HepG2 (cell line): ENCODE measurements around the gene NXPH1. TPM values are rescaled to one million over a fixed set of nuclear protein-coding genes. Genes with fewer than 3 reads are reported as not detected.

ENCODE experiments used
- ATAC-seq: fragments of 200-7000 bp; cut with Tn5 transposase; 3 replicates; pipeline ENCODE4 v1.9.1; 2020; ENCODE audit warnings: mild to moderate bottlenecking, moderate library complexity
- BruUV-seq: library from RNA; stranded (reverse); fragments of 400-500 nt; replicated peaks from 2 replicates; lab custom pipeline; 2021; lab: Mats Ljungman, UMichigan
- CTCF ChIA-PET: fragments of 300-600 bp; formaldehyde crosslinking; extraction: SDS; loops from one replicate; lab custom pipeline; 2021; ENCODE audit warnings: low total read pairs, inconsistent platforms, low intra/inter-chr PET ratio; lab: Yijun Ruan, JAX
- POLR2A ChIA-PET: fragments of 350-600 bp; sonication (Branson Sonifier 250); formaldehyde crosslinking; loops from one replicate; lab custom pipeline; 2020; ENCODE audit warnings: antibody characterized with exemption, inconsistent platforms; lab: Yijun Ruan, JAX
- DNase-seq: peaks from one replicate; pipeline ENCODE4 v3.0.0-alpha.2; 2015; ENCODE audit warnings: low spot score
- FAIRE-seq: peaks from 3 replicates; lab custom pipeline; 2011; peaks lifted over from hg19 to GRCh38; lab: Jason Lieb, UNC
- H2AFZ ChIP-seq: one replicate; pipeline ENCODE4 v1.6.1; 2011; ENCODE audit warnings: low read length, inconsistent platforms
- H3K27ac ChIP-seq: fragments of 300-600 bp; 3 replicates; pipeline ENCODE4 v1.8.0; 2011; ENCODE audit warnings: mixed run types, mild to moderate bottlenecking, mixed read lengths, low read length, inconsistent platforms; ENCODE audit not compliant: insufficient read depth; ENCODE audit errors: extremely low read length
- H3K27me3 ChIP-seq, 2 experiments: fragments of 200-600 bp in 1 of 2; 2 replicates in 1 of 2; 3 replicates in 1 of 2; pipeline versions ENCODE4 v1.6.0 to v1.8.0; 2011; ENCODE audit warnings: low read length in 2 of 2, mild to moderate bottlenecking in 2 of 2, moderate library complexity in 2 of 2, inconsistent platforms in 1 of 2; ENCODE audit not compliant: insufficient read depth in 2 of 2, control insufficient read depth in 1 of 2
- H3K36me3 ChIP-seq, 2 experiments: fragments of 200-600 bp in 1 of 2; replicated peaks in 1 of 2; 2 replicates in 1 of 2; 3 replicates in 1 of 2; pipeline versions ENCODE4 v1.5.1 to v1.8.0; 2011; ENCODE audit warnings: low read length in 2 of 2, inconsistent platforms in 1 of 2; ENCODE audit not compliant: insufficient read depth in 2 of 2, control insufficient read depth in 1 of 2
- H3K4me1 ChIP-seq: 2 replicates; pipeline ENCODE4 v1.5.1; 2012; ENCODE audit warnings: low read length, inconsistent platforms; ENCODE audit not compliant: insufficient read depth
- H3K4me2 ChIP-seq: 2 replicates; pipeline ENCODE4 v1.6.0; 2011; ENCODE audit warnings: low read depth, low read length, inconsistent platforms
- H3K4me3 ChIP-seq, 3 experiments: fragments of 200-600 bp in 1 of 3; sonication (generic), shearing (Covaris generic) in 1 of 3; replicated peaks in 1 of 3; 2 replicates each; pipeline ENCODE4 v1.5.1; 2011 to 2016; ENCODE audit warnings: low read length in 3 of 3, inconsistent platforms in 2 of 3, low read depth in 2 of 3, mild to moderate bottlenecking in 2 of 3, control low read depth in 1 of 3, mixed read lengths in 1 of 3; ENCODE audit not compliant: insufficient read depth in 1 of 3
- H3K79me2 ChIP-seq: one replicate; pipeline ENCODE4 v1.6.1; 2011; ENCODE audit warnings: low read length, inconsistent platforms; ENCODE audit not compliant: insufficient read depth
- H3K9ac ChIP-seq: 2 replicates; pipeline ENCODE4 v1.6.0; 2011; ENCODE audit warnings: mild to moderate bottlenecking, low read depth, low read length, inconsistent platforms; ENCODE audit not compliant: insufficient read depth
- H3K9me3 ChIP-seq: 2 replicates; pipeline ENCODE4 v1.5.1; 2012; ENCODE audit warnings: mild to moderate bottlenecking, low read length
- H4K20me1 ChIP-seq: 2 replicates; pipeline ENCODE4 v1.6.0; 2011; ENCODE audit warnings: inconsistent platforms, mild to moderate bottlenecking, low read length, moderate library complexity; ENCODE audit not compliant: insufficient read depth
- MYNN ChIP-seq: sonication (generic); formaldehyde crosslinking; IDR thresholded peaks from 2 replicates; pipeline ENCODE4 v1.4.0; 2020; ENCODE audit warnings: mild to moderate bottlenecking, low read depth, missing genetic modification reagents
- SMYD3 ChIP-seq: sonication (generic); formaldehyde crosslinking; IDR thresholded peaks from 2 replicates; pipeline ENCODE4 v1.8.1; 2023; ENCODE audit warnings: mild to moderate bottlenecking, missing genetic modification reagents
- ZFP1 ChIP-seq: IDR thresholded peaks from 2 replicates; pipeline ENCODE4 v1.6.1; 2016
- ZNF274 ChIP-seq: sonication (generic); formaldehyde crosslinking; IDR thresholded peaks from 2 replicates; pipeline ENCODE4 v1.5.1; 2020; ENCODE audit warnings: mild to moderate bottlenecking, missing genetic modification reagents
- ZNF296 ChIP-seq: sonication (generic); formaldehyde crosslinking; conservative IDR thresholded peaks from 2 replicates; pipeline ENCODE4 v1.5.0; 2020; ENCODE audit warnings: mild to moderate bottlenecking, missing genetic modification reagents
- WGBS: methylation state at CpG from one replicate; pipeline ENCODE4 v1.1.6; 2017; ENCODE audit warnings: low lambda C conversion rate; 5-methylcytosine and 5-hydroxymethylcytosine counted together
- in situ Hi-C: cut with HindIII; loops from 2 replicates; pipeline ENCODE4 v1.10.0; 2017; ENCODE audit warnings: low pct_unique_long_range_greater_than_20kb; ENCODE audit not compliant: extremely low pct_ligation_motif_present
- intact Hi-C: fragments of 100-400 bp; cut with micrococcal nuclease; formaldehyde crosslinking; loops from one replicate; pipeline ENCODE4 v1.10.0; 2022; ENCODE audit not compliant: unreplicated experiment
- polyA plus RNA-seq, 8 experiments: library from polyadenylated mRNA; depleted of rRNA in 3 of 8; stranded (reverse) in 7 of 8; unstranded in 1 of 8; fragments of >200 nt; fragmentation: Illumina TruSeq in 4 of 8; extraction: Trizol in 4 of 8; gene quantifications; 2 replicates each; pipeline versions ENCODE4 v1.2.1 to v1.2.3, GENCODE V29; 2011 to 2016; ENCODE audit warnings: low read depth in 4 of 8, missing spikeins in 1 of 8, mixed read lengths in 1 of 8; ENCODE audit not compliant: insufficient read depth in 1 of 8
- total RNA-seq, 5 experiments: library from RNA; depleted of rRNA; stranded (reverse); fragments of >200 nt; fragmentation: Illumina TruSeq; extraction: Trizol; gene quantifications; 2 replicates each; pipeline ENCODE4 v1.2.3, GENCODE V29; 2016; ENCODE audit warnings: low read depth in 1 of 5
- TF ChIP-seq, protein P1 (sequence below): sonication (generic); formaldehyde crosslinking; IDR thresholded peaks from 2 replicates; pipeline ENCODE4 v1.4.0; 2020; ENCODE audit warnings: missing genetic modification reagents; ENCODE audit errors: not compliant biosample characterization
- TF ChIP-seq, protein P2 (sequence below): sonication (generic); formaldehyde crosslinking; IDR thresholded peaks from 2 replicates; pipeline ENCODE4 v1.8.0; 2022; ENCODE audit warnings: missing genetic modification reagents, mild to moderate bottlenecking, moderate library complexity, borderline replicate concordance

Gene NXPH1
- total and polyA plus RNA-seq, 2 of the 13 experiments (the other 11 are each of a cell fraction or from before 2014, with no cell fraction given), result not detected

DNA sequence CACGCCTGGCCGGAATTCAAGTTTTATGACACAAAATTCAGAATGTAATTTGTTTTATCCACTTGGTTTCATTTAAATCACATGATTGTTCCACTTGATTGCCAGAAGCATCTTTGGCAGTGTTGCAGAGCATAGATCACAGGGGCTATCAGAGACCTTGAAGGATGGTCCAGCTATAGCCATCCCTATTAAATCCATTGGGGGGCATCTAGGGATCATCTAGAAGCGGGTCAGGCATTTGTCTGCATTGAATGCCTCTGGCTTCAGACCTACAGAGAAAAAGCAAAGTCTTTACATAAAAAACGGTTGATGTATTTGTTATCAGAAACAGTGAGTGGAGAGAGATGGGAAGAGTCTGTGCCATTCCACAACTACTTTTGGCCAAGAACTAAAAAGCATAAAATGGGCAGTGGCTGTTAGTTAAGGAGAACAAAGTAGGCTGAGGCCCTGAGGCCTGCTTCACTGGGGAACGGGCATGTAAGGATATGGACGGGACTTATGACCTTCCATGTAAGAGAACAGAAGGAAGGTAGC is 146.3 kb downstream of the NXPH1 start:
- ChIA-PET CTCF (no interaction called here), POLR2A (no interaction called here)
- H4K20me1 ChIP-seq, result no peaks in the 10 kb centered on the region
- no peaks in the 10 kb centered on the region for H3K4me1 ChIP-seq
- DNase-seq, result no peak
- no peak overlapping the region for H3K27ac ChIP-seq
- FAIRE-seq, result no peak
- TF ChIP-seq, protein P1, sequence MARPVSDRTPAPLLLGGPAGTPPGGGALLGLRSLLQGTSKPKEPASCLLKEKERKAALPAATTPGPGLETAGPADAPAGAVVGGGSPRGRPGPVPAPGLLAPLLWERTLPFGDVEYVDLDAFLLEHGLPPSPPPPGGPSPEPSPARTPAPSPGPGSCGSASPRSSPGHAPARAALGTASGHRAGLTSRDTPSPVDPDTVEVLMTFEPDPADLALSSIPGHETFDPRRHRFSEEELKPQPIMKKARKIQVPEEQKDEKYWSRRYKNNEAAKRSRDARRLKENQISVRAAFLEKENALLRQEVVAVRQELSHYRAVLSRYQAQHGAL (CRISPR knock-in tag), result no peak
- no peak for TF ChIP-seq ZNF296 (CRISPR knock-in tag)
- no peak for TF ChIP-seq ZNF274
- TF ChIP-seq, protein P2, sequence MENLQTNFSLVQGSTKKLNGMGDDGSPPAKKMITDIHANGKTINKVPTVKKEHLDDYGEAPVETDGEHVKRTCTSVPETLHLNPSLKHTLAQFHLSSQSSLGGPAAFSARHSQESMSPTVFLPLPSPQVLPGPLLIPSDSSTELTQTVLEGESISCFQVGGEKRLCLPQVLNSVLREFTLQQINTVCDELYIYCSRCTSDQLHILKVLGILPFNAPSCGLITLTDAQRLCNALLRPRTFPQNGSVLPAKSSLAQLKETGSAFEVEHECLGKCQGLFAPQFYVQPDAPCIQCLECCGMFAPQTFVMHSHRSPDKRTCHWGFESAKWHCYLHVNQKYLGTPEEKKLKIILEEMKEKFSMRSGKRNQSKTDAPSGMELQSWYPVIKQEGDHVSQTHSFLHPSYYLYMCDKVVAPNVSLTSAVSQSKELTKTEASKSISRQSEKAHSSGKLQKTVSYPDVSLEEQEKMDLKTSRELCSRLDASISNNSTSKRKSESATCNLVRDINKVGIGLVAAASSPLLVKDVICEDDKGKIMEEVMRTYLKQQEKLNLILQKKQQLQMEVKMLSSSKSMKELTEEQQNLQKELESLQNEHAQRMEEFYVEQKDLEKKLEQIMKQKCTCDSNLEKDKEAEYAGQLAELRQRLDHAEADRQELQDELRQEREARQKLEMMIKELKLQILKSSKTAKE (CRISPR knock-in tag), result no peak
- TF ChIP-seq, all 625 proteins: peak for 0
- in situ Hi-C loops (no loop called here), intact Hi-C loops (no loop called here)
- BruUV-seq, result no TSS peak
- H3K27me3 ChIP-seq, result no peaks in the 10 kb centered on the region
- peaks cover 5% of the 10 kb centered on the region; the same call in 1 of the 2 replicates for H3K9me3 ChIP-seq
- no peak overlapping the region for H2AFZ ChIP-seq
- WGBS, result under 1% methylated on average over 6 of the region's 6 CpGs
- H3K4me3 ChIP-seq, result no peak overlapping the region
- H3K4me2 ChIP-seq, result no peak overlapping the region
- H3K9ac ChIP-seq, result no peak overlapping the region
- ATAC-seq, result no peak
- H3K79me2 ChIP-seq, result no peaks in the 10 kb centered on the region
- H3K36me3 ChIP-seq, result no peaks in the 10 kb centered on the region

DNA sequence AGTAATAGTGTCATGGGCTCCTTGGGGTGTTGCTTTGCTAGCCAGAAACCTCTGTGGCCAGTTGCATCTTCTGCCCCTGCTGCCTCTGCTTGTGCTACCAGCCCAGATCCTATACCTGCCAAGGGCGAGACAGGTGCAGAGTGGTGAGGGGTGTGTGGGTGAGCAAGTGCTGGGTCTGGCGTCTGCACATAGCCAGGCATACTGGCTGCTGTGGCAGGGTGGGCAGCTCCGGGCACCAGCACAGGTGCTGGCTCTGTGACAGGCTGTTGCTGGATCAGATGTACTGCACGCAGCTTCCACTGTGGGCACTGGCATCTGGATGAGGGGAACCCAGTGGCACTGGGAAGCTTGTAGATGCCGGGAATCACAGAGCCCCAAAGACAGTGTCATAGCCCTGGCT is 148.4 kb downstream of the NXPH1 start:
- CTCF ChIA-PET, result no interaction called here
- no peak overlapping the region for H3K4me3 ChIP-seq
- H4K20me1 ChIP-seq, result no peaks in the 10 kb centered on the region
- BruUV-seq, result no TSS peak
- H2AFZ ChIP-seq, result no peak overlapping the region
- H3K79me2 ChIP-seq, result no peaks in the 10 kb centered on the region
- intact Hi-C loops, result no loop called here
- no peak for TF ChIP-seq MYNN
- no peak for TF ChIP-seq SMYD3
- no peak for TF ChIP-seq ZFP1 (CRISPR knock-in tag)
- TF ChIP-seq, all 625 proteins: peak for 0
- ATAC-seq (no peak), FAIRE-seq (no peak), DNase-seq (no peak)
- Histone ChIP-seq H3K27me3 (no peaks in the 10 kb centered on the region), H3K36me3 (no peaks in the 10 kb centered on the region), H3K9ac (no peak overlapping the region), H3K4me2 (no peak overlapping the region), H3K27ac (no peak overlapping the region), H3K4me1 (no peaks in the 10 kb centered on the region), H3K9me3 (no peaks in the 10 kb centered on the region)
- POLR2A ChIA-PET, result no interaction called here
- in situ Hi-C loops, result no loop called here
- WGBS, result no CpG with 5 or more reads among the region's 5 CpGs
